T-helper 22 cell (primary cell): ENCODE measurements around the gene RLN3.

Experiments
- DNase-seq: peaks from one replicate; pipeline ENCODE4 v3.0.0-alpha.2; 2020; ENCODE audit warnings: low read depth

Gene RLN3

DNA sequence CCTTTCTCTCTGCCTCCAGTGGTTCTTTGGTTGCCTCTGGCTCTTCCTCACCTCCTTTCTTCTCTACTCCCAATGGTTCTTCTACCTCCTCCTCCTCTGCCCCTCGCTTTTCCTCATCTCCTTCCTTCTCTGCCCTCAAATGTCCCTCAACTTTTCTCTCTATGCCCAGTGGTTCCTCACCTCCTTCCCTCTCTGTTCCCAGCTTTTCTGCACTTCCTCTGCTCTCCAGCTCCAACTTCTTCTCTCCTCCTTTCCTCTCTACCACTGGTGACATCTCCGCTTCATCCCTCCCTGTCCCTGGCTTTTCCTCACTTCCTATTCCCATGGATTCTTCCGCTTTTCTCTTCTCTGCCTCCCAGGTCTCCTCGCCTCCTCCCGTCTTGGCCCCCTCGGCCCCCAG lies 26.2 kb downstream of the RLN3 start:
- no peak for DNase-seq

DNA sequence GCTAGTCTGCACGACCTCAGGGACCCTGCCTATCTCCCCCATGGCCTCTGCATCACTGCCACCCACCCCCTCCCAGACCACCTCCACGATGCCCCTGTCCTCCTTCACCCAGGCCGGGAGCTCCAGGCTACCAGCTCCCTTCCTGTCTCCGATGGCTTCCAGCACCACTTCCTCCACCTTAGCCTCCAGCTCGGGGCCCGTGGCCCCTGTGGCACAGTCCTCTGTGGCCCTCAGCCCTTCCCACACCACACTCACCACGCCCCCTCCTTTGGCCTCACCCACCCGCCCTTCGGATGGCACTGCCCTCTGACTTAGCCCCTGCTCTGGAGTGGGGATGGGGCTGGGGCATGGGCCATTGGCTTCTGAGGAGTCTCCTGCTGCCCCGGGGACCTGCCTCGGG lies 26.8 kb downstream of the RLN3 start:
- DNase-seq, result no peak

DNA sequence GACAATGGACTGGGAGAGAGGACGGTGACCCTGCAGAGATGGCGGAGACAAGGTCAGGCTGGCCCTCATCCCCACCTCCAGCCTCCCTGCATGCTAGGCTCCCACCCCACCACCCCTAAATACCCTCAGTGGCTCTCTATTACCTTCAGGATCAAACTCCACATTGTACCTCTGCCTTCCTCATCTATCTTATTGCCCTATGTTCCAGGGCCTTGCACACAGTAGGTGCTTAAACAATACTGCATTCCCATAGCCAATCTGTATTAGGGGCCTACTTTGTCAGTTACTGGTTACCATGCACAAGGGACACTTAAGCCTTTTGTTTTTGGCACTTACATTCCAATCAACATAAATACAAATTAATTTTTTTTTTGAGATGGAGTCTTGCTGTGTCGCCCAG lies 27.4 kb downstream of the RLN3 start:
- no peak for DNase-seq

DNA sequence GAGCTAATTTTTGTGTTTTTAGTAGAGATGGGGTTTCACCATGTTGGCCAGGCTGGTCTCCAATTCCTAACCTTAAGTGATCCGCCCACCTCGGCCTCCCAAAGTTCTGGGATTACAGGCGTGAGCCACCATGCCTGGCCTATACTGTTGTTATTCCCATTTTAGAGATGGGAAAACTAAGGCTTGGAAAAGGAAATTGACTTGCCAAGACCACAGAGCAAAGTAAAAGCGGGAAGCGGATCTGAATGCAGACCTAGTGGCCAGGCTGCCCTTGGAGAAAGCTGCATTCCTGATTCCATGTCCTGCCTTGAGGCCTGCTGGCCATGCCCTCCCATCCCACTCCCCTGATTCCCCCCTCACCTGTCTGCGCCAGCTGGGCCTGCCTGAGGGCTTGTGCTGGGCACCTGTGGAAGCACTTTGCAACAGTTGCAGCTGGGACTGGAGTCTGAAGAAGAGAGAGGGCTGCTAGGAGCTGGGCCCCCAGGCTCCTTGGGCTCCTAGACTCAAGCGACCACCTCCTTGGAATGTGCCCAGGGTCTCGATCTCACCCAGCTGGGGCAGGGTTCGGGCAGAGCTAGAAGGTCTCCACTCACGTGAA lies 28.2 kb downstream of the RLN3 start:
- no peak for DNase-seq

DNA sequence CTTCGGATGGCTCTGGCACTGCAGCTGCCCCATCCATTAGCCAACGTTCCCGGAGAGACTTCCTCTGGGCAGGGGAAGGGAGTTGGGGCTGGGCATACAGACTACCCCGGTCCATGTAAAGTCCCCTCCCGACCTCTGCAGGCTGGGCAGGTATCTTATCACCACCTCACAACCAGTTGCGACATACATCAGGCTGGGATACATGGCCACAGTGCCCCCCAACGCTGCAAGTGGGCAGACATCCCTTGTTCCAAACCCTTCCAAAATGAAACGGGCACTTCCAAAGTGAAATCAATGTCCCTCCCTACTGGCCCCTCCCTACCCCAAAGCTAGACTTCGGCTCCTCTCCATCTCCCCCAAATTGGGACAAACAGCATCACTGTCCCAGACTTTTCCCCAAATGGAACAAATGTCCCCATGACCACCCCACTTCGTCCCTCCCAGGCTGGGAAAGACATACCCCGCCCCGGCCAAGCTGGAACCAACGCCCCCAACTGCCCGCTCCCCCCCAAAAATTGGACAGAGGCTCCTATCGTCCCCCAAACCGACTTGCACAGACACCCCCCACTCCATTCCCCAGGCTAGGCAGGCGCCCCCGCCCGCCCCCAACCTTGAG lies 28.9 kb downstream of the RLN3 start:
- no peak for DNase-seq

DNA sequence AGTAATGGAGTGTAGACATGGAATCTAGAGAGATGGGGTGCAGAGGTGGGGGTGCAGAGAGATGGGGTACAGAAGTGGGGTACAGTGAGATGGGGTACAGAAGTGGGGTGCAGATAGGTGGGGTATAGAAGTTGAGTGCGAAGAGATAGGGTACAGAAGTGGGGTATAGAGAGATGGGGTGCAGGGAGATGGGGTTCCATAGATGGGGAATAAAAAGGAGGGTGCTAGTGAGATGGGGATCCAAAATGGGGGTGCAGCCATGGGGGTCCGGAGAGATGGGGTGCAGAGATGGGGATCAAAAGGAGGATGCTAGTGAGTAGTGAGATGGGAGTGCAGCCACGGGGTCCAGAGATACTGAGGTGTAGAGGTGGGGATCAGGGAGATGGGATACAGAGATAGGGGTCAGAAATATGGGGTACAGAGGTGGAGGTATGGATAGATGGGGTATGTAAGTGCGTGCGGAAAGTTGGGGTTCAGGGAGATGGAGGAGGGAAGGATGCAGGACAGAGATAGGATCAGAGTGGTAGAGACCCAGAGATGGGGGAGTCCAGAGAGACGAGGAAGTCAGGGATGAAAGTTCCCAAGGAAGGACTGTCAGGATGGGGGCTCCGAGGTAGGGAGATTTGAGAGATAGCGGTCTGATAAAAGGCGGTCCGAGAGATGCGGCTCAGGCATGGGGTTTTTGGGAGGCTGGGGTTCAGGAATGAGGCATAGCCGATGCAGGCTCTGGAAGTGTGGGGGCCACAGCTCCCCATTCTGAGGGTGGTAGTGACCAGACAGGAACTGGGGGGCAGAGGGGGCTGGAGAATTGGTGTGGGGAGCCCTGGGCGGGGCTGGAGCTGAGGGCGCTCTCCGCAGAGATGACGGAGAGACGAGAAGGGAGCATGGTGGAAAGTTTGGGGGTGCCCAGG lies 30.5 kb downstream of the RLN3 start:
- no peak for DNase-seq

DNA sequence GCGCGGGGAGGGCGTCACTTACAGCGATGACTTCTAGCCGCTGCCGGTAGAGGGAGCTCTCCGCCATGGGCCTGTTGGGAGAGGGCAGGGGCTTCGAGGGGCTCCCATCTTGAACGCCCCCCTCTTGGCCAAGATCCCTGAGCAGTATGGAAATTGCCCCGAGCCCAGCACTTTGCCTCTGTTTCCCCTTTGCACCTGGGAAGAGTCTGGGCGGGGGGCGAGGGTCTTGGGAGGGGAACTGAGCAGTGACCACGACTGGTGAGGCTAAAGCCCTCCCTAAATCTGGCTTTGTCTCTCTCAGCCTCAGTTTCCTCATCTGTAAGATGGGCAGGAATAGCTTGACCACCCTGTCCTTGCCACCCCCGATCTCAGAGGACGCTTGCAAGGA lies 31.1 kb downstream of the RLN3 start:
- DNase-seq, result no peak

DNA sequence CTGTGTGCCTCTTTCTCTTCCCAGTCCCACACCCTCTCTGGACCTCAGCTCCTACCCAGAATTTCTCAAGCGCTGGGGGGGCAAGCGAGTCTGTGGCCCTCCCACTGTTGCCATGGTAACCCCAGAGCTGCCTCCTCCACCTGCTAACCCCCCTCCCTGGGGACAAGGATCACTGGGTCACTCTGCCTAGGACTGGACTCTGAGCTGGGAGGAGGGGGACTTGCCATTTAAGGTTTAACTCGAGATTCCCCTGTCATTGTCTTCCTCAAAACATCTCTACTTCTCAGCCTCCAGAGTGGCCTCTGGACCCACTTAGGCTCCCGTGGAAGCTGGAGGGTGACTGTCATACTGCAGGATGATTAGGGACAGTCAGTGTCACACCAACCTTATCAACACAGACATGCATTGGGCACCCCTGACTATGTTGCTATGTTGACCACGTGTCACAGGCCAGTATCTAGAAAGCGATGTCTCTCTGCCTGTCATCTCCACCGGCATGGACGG lies 31.8 kb downstream of the RLN3 start:
- DNase-seq, result no peak

DNA sequence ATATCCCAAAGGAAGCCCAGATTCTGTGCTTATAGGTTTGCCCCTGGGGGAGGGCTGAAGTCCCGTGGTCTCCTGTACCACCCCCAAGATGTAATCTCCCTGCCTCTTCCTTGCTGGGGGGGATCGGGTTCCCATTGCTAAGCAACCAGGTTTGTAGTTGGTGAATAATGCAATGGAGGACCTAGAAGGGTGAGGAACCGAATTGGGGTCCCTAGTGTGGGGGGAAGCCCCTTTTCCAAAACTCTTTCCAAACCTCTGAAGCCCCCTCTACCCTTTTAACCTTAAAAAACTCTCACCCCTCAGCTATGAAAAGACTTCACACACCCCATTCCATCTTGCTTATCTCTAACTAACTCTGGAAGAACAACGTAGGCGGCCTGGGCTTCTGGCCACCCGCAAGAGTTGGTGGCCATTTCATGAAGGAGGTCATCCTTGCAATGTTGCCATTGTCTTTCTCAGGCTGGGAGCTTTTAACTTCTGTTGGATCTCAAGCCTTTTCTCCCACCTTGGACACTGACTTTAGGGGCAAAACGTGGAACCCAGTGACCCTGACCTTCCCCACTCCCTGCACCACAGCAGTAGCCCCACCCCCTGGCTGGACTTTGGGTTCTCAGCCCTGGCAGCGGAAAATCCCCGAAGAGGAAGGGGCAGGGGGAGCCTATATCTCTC lies 33.3 kb downstream of the RLN3 start:
- no peak for DNase-seq

DNA sequence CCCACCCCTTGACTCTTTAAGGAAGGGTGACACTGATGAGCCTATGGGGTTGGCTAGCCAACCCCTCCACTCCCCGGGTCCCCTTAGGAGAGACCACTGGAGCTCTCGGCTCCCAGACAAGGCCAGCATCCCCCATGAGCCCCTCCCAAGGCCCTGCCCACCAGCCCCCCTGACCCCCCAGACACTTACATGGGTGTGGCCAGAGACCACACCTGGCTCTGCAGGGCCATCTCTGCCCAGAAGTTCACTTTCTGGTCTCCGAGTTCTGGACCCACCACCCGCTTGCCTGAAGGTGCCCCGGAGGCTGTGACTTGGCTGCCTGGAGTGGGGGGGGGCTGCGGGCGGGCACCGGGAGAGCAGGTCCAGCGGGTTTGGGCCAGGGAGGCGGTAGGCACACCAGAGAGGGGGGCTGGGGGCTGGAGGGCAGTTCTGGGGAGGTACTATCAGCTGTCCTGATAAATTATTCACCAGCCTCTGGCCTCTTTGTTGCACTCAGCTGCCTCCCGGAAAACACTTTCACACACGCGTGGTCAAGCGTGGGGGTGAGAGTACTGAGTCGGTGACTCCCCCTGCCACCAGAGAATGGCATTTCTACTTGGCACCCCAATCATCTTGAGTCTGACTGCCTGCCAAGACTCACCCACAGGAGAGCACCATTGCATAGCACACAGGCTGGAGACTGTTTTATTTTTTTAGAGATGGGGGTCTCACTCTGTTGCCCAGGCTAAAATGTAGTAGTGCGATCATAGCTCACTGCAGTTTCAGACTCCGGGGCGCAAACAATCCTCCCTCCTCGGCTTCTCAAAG lies 34.0 kb downstream of the RLN3 start, which contains the start of gene PALM3:
Gene PALM3 (minus strand): TSS at position 326 of the 807 bp plus-strand sequence. CDS start 96 bp downstream, at position 230.
- no peak for DNase-seq

DNA sequence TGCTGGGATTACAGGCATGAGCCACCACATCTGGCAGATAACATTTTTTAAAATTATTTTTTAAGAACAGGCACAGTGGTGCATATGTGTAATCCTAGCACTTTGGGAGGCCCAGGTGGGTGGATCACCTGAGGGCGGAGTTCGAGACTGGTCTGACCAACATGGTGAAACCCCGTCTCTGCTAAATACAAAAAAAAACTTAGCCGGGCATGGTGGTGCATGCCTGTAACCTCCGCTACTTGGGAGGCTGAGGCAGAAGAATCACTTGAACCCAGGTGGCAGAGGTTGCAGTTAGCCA lies 34.6 kb downstream of the RLN3 start:
- no peak for DNase-seq

DNA sequence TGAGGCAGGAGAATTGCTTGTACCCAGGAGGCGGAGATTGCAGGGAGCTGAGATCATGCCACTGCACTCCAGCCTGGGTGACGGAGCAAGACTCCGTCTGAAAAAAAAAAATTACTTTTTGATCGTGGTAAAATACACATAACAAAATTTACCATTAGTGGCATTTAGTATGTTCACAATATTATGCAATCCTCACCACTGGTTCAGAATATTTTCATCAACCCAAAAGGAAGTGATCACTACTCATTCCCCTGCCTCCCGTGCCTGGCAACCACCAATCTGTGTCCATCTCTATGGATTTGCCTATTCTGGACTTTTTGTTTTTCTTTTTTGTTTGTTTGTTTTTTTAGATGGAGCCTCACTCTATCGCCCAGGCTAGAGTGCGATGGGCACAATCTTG lies 35.2 kb downstream of the RLN3 start:
- DNase-seq, result no peak

DNA sequence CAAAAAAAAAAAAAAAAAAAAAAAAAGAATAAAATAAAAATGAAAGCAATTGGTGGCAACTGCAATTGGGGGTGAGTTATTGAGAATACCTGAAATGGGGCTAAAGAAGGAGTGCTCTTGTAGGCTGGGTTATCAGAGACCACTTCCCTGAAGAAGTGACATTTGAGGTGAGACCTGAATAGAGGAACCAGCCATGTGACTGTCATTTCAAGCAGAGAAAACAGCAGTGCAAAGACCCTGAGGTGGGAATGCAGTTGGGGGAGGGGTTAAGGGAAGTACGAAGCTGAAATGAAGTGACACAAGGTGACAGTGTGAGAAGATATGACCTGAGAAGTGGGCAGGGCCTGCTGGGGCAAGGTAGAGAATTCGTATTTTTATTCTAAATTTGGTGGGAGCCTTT lies 38.2 kb downstream of the RLN3 start:
- no peak for DNase-seq

DNA sequence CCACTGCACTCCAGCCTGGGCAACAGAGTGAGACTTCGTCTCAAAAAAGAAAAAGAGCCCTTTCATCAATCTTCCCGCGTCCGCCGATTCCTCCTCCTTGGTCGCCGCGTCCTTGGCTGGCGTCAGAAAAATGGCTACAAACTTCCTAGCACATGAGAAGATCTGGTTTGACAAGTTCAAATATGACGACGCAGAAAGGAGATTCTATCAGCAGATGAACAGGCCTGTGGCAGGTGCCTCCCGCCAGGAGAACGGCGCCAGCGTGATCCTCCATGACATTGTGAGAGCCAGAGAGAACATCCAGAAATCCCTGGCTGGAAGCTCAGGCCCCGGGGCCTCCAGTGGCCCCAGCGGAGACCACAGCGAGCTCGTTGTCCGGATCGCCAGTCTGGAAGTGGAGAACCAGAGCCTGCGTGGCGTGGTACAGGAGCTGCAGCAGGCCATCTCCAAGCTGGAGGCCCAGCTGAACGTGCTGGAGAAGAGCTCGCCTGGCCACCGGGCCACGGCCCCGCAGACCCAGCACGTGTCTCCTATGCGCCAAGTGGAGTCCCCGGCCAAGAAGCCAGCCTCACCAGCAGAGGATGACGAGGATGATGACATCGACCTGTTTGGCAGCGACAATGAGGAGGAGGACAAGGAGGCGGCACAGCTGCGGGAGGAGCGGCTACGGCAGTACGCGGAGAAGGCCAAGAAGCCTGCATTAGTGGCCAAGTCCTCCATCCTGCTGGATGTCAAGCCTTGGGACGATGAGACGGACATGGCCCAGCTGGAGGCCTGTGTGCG lies 42.5 kb downstream of the RLN3 start:
- DNase-seq, result no peak

DNA sequence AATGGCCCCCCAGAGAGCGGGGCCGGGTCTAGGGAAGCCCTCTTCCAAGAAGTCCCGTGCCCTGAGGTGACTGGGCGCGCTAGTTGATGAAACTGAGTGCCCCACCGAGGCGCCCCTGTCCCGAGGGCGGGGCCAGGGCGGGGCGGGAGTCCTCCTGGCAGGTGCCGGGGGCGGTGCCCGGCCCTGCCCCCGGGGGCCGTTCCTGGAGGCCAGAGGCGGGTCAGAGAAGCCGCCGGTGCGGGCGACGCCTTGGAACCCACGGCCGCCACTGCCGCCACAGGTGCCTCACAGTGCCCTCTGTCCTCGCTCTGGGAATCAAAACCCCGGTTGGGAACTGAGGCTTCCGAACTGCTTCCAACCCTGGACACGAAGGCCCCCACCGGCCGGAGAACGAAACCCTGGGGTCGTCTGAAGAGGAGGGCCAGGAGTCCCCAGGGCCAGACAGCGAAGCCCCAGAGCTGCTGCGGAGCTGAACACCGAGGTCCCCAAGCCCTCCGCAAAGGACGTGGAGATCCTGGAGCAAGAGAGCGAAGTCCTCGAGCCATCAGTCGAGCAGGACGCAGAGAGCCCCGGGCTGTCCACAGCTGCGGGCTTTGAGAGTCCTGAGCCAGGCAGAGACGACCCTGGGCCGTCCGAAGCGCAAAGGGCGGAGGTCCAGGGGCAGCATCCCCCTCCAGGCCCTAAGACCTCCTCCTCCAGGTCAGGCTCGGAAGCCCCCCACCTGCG lies 44.8 kb downstream of the RLN3 start, which contains the start of gene MISP3:
Gene MISP3 (plus strand): TSS at position 252 of the 726 bp plus-strand sequence. CDS start 524 bp downstream, outside the sequence.
- peak; percentile 11 for DNase-seq

DNA sequence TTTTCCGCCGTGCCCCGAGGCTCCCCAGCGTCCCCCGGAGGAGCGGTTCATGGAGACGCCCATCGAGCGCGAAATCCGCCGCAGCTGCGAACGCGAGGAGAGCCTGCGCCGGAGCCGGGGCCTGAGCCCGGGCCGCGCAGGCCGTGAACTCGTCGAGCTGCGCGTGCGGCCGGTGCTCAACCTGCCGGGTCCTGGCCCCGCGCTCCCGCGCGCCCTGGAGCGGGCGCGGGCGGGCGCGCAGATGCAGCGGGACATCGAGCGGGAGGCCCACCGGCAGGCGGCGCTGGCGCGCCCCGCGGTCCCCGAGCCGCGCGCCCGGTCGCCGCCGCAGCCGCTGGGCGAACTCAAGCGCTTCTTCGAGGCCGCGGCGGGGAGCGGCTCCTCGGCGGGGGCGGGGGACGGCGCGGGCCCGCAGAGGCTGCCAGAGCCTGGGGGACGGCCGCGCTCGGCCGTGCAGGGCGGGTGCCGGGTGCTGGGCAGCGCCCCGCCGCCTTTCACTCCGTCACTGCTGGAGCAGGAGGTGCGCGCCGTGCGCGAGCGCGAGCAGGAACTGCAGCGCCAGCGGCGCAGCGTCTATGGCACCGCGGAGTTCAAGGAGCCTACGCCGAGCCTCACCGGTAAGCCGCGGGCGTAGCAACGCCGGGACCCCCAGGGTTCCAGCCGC lies 45.4 kb downstream of the RLN3 start:
- DNase-seq, result peak; percentile 55

DNA sequence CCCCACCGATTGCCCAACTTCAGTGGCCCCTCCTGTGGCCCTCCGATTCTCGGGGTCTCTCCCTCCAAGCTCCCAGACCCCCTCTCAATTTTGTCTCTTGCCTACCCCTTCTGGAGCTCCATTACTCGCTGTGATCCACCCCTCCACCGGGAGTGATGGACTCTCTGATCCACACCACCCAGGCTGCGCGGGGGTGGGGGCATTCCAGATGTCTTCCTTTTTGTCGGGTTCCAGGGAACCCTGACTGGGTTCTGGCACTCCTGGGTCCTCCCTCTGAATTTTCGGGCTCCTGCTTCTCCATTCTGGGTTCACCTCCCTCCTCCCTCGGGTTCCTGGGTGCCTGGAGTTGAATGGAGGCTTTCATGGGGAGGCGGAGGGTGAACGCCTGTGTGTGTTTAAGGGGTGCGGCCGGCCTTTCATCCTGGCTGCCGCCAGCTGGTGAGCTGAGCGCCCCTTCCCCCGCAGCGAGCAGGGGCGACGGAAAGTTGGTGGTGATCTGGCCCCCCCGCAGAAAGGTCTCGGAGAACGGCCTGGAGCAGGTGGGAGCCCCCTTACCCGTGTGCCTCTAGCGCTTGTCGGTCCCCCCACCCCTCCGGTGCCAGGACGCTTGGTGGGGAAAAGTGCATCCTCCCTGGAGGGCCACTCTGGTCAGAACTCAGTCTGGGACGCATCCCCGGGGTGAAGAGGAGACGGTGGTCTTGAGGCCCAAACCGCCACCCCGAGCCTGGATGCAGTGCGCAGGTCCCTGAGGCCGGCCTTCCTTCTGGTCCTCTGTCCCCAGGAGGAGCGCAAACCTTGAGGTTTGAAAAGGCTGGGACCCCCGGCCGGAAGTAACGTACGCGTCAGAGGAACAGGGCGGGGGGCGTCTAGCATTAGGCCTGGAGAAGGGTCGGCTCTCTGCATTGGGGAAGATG lies 46.2 kb downstream of the RLN3 start:
- no peak for DNase-seq

DNA sequence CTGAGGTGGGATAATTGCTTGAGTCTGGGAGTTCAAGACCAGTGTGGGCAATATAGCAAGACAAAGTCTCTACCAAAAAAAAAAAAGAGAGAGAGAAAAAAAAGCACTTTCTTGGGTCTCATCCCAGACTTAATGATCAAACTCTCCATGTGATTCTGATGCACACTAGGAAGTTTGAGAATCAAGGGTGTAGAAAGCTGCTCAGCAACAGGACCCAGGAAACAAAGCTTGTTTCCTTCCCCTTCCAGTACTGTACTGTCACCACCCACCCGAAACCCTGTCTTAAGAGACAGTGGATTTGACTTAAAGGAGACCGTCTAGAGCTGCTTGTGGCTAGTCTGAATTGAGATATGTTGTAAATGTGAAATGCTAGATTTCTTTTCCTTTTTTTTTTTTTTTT lies 50.5 kb downstream of the RLN3 start:
- no peak for DNase-seq
